Brain pericyte (primary cell): ENCODE results near the gene LYZL1.
"Not testable (repeated sequence)": the region's sequence is repeated elsewhere in the genome, so short reads cannot be mapped to it uniquely, and the experiment has no call there.

ENCODE experiments used
- DNase-seq: peaks from one replicate; pipeline ENCODE4 v3.0.0-alpha.2; 2012; ENCODE audit warnings: low read depth, low spot score

LYZL1 gene

DNA sequence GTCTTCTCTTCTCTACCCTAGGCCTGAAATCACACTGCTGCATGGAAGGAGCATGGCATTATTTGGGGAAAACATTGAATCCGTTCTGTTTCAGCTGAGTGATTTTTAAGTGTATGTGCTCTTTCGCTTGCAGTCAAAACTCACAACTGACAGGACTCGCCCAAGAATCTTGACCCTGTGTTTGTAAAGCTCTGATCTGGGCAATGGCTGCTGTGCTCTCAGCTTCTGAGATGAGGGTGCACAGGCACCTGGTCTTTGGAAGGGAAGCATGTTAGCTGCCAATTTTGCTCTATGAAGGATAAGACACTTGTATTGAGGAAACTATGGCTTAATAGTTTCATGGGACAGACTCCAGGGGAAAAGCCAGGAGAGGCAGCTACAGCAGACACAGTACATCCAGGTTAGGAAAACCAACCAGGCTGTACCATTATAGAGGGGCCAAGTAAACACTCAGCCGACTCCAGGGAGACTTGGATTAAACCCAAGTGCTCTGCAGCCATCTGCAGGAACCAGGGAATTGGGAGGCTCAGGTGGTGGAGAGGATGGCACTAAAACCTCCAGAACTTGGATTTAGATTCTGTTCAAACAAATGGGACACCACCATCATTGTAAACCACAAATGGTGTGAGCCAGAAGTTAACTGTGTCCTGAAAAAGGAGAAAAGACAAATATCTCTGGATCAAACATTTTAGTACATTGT lies 43.3 kb downstream of the LYZL1 start:
- no peak for DNase-seq

DNA sequence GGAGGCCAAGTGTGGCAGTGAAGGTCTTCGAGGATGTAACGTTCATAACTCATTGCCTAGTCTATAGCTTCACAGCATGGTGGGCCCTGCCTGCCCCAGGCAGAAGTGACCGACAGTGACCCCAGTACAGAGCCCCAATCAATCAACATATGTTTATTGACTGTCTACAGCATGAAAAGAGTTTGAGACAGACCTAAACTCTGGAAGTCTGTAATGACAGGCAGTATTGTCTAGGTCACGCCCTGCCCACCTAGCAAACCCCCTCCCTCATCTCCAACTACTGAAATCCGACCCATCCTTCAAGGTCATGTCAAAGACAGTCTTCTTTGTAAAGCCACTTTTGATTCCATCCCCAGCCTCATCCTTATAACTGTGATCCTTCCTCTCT lies 43.9 kb downstream of the LYZL1 start:
- DNase-seq = no peak

- DNase-seq = not testable (repeated sequence)
Measured at GRCh38 chr10:29337526-29337925, 48.7 kb downstream of the LYZL1 start.

- no peak for DNase-seq
Measured at GRCh38 chr10:29343607-29344038, 54.8 kb downstream of the LYZL1 start.

GRCh38 chr10:29344073-29344820 lies 55.4 kb downstream of the LYZL1 start:
- DNase-seq = no peak

- no peak for DNase-seq
Measured at GRCh38 chr10:29345144-29345909, 56.5 kb downstream of the LYZL1 start.

DNA sequence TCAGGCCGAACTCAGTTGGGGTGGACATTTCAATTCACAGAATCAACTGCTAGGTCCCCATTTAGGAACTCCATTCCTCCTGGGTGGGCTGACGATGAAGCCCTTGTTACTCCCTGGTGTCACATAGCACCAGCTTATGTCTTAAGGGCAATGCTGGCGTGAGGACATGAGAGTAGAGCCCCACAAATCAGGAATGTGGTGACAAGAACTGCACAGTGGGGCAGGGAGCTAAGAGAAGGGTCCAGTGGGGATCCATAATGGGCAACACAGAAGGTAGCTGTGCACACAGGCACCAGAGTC lies 57.0 kb downstream of the LYZL1 start:
- no peak for DNase-seq

DNA sequence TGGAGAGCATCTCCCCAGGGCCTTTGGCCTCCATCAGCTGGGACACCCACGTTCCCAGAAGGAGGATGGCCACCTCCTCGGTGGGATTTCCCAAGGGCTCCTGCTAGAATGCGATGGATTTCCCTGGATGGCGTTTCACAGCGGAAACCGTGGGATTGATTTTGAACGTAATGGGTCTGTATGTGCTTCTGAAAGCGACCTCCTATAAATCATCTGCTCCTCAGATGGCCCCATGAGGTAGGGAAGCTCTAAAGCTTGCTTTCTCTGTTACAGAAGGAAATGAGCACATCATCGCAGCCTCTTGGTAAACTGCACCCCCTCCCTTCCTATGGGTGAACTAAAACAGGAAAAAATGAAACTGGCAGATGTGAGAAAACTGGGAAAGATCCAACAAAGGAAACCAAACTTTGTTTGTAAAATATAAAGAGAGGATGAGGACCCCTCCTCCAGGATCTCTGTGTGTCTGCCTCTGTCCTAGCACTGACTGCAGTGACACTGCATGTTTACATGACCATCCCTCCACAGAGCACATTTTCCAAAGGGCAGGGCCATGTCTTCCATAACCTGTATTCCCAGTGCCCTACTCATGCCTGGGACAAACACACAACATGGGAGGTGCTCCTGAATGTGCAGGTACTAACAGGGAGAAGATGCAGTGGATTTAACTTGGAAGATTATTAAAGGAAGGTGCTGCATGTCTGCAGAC lies 57.6 kb downstream of the LYZL1 start:
- no peak for DNase-seq

GRCh38 chr10:29348836-29349235 lies 60.0 kb downstream of the LYZL1 start:
- no peak for DNase-seq

DNA sequence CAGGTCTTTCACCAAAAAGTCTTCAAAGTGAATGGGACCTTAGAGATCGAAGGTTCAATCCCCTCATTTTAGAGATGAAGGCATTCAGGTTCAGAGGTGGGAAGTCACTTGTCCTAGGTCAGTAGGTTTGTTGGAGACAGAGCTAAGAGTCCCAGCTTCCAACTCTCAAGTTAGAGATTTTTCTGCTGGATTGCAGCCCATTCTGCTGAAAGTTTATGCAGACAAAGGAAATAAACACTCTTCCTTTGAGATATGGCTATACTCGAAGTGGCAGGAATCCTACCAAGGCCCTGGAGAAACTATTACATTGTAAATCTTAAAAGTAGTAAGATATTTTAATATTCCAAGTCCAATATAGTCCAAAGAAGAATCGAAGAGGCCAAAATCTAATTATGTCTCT lies 64.4 kb downstream of the LYZL1 start:
- no peak for DNase-seq

DNA sequence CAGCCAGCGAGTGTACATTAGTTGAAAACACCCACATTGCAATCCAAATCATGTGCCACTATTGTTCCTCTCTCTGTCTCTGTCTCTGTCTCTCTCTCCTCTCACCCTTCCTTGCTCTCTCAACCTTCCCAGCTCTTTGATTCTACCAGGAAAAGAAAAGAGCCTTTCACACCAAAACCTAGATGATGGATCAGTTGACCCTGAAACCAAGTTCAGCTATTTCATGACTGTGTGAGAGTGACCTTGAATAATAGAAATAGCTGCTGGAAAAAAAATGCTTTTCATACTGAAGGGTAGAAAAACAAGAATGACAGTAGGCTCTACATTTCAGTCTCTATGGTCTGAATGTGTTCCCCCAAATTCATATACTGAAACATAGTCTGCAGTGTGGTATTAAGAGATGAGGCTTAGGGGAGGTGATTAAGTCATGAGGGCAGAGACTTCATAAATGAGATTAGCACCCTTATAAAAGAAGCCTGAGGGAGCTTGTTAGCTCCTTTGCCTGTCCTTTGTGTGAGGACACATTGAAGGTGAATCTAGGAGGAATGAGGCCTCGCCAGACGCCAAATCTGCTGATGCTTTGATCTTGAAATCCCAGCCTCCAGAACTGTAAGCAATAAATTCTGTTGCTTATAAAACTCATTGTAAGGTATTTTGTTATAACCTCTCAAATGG lies 65.2 kb downstream of the LYZL1 start:
- no peak for DNase-seq

DNA sequence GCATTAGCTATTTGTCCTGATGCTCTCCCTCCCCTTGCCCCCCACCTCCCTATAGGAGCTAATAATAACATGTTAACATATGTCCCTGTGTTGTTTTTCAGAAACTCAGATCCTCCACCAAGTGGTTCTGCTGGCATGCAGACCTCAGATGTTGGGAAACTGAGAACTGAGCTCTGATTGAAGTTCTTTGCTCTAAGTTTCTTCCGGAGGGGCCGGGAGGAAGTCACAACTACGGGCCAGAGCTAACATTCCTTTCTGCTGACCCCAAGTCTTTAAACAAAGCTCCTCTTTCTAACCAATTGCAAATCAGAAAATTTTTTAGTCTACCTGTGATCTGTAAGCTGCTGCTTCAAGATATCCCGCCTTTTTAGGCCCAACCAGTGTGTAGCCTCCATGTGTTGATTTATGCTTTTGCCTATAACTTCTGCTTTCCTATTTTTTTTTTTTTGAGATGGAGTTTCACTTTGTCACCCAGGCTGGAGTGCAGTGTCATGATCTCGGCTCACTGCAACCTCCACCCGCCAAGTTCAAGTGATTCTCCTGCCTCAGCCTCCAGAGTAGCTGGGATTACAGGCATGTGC lies 66.6 kb downstream of the LYZL1 start:
- no peak for DNase-seq

DNA sequence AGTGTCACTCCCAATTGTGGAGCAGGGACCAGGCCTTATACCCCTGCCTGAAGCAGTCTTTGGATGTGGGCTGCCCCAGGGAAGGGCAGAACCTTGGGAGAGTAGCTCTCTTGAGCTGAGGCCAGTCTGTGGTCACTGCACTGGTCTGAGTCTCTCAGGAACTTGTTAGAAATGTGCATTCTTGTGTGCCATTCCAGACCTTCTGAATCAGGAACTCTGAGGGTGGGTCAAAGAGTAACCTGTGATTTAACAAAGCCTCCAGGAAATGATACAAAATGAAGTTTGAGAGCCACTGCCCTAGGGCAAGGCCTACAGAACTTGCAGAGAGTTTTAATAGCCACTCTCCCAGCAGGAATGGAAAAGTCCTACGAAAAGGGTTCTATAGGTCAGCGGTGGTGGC lies 68.1 kb downstream of the LYZL1 start:
- no peak for DNase-seq

- DNase-seq = no peak
Measured at GRCh38 chr10:29358010-29358616, 69.2 kb downstream of the LYZL1 start.

GRCh38 chr10:29360215-29360853 lies 71.5 kb downstream of the LYZL1 start:
- DNase-seq = not testable (repeated sequence)
